OCI-LY7 (cell line): ENCODE measurements around the gene PALB2.

Source experiments
- CTCF ChIP-seq: fragments of 200-600 bp; sonication (generic); conservative IDR thresholded peaks from 2 replicates; pipeline ENCODE4 v1.5.1; 2014; ENCODE audit warnings: mild to moderate bottlenecking, antibody characterized with exemption, low read length, moderate library complexity, mixed read lengths
- EZH2phosphoT487 ChIP-seq: fragments of 200-600 bp; sonication (generic); IDR thresholded peaks from 2 replicates; pipeline ENCODE4 v1.6.1; 2018; ENCODE audit warnings: low read depth, borderline replicate concordance, mild to moderate bottlenecking, mixed run types, antibody characterized with exemption, low read length, moderate library complexity, mixed read lengths

DNA sequence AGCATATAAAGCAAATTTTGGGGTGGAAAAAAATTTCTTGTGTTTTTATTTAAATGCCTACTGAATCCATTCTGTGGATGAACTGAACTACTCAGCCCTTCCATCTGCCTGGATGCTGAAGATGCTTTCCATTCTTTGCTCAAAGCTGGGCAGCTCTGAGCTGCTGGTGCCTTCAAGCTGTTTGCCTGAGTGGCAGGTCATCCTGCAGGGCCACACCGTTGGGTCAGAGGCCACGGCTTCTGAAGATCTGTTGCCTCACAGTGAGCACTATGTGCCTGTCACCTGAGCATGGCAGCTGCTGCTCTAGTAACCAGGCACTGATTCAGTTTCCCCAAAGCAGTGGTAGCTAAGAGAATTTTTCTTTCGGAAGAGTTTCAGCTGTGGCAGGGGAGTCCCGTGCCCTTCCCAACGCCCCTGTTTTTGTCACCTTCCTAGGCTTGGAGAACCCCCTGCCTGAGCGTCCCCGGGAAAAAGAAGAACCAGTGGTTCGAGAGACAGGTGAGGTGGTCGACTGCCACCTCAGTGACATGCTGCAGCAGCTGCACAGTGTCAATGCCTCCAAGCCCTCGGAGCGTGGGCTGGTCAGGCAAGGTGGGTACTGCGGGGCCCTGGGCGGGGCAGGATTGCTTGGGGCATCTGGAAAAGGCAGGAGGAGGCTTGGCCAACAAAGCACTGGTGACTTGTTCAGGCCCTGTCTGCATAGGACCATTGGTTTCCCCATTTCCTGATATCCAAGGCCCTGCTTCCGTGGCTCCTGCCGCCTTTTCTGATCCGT lies 46.1 kb upstream of the PALB2 start:
- TF ChIP-seq EZH2phosphoT487: no peak
- no peak for TF ChIP-seq CTCF
